GM18907 (cell line): ENCODE data around the gene ADCK2.
A peak's percentile ranks its signal among the peaks of the same experiment; 100 is the strongest.
"Not testable (repeated sequence)": the region's sequence is repeated elsewhere in the genome, so short reads cannot be mapped to it uniquely, and the experiment has no call there.

Source experiments
- ATAC-seq: cut with Tn5 transposase; IDR thresholded peaks from one replicate; pipeline ENCODE4 v1.9.1; 2021; ENCODE audit warnings: mild to moderate bottlenecking, moderate library complexity; ENCODE audit not compliant: unreplicated experiment

ADCK2 gene

GRCh38 chr7:140646931-140647647 lies 25.7 kb upstream of the ADCK2 start:
- ATAC-seq, result peak; percentile 89

DNA sequence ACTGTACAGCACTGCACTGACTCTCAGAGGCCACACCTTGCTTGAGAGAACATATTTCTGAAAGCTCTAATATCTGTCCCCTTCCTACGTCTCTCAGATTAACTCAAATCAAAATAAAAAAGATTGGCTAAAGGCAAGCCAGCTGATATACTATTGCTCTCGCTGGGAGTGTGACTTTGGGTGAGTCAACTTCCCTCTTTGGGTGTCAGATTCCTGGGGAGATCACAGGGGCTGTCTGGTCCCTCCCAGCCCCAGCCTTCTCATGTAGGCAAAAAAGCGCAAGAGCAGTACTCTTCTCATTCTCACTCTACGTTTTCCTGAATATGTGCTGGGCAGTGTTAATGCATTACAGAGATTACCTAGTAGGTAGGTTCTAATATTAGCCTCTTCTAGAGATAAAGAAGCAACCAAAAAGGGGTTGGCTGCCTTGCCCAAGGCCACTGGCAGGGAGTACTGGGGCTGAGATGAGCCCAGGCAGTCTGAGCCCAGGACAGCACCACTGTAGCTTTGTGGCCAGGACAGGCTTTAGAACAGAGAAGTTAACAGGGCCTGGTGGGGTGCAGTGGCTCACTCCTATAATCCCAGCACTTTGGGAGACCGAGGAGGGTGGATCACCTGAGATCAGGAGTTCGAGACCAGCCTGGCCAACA lies 23.1 kb upstream of the ADCK2 start:
- ATAC-seq, result no peak

DNA sequence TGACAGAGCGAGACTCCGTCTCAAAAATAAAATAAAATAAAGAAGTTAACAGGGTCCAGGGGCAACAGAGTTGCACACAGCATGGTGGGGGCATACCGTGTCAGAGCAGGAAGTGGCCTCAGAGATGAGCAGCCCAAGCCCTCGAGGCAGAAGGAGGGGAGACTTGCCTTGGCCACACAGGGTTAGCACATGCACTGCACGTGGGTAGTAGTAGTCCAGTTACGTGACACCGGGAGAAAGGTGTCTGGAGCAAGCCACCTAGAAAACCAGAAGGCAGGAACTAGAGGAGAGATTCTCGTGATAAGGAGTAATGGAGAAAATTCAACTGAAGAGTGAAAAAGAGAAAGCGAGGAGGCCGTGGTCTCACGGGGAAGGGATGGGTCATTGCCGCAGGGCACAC lies 22.4 kb upstream of the ADCK2 start:
- ATAC-seq, result no peak

DNA sequence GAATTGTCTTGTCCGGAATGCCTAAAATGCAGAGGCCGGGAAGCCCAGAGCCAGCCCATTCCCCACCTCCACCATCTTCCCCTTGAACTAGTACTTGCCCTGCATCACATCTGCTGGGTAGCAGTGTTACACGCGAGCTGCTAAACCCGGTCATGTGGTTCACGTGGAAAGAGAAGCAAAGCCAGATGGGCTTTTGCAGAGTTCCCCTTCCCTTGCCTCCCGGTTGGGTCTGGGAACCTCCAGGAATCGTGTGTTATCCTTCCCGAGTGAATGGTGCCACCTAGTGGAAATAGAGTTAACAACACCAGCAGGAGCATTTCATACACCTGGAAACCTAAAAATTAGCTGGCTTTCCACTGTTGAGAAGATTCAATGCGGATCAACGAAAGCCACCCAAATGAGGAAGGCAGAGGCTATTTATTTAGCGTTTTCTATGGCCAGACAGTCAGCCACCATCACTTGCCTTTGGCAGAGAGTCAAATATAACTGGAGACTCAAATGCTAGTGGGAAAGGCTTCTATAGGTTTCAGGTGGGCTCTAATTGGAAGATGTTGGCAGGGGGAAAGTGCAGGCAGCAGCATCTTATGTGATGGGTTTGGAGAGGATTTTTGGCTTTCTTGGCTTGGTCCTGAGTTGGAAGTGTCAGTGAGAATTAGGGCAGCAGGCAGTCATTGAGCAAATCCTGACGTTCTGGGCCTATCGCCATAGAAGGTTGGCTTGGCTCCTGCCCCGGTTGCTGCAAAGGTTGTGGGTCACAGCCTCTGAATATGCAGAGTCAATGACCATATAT lies 19.2 kb upstream of the ADCK2 start:
- ATAC-seq, result no peak

GRCh38 chr7:140654109-140654387 lies 18.7 kb upstream of the ADCK2 start:
- no peak for ATAC-seq

DNA sequence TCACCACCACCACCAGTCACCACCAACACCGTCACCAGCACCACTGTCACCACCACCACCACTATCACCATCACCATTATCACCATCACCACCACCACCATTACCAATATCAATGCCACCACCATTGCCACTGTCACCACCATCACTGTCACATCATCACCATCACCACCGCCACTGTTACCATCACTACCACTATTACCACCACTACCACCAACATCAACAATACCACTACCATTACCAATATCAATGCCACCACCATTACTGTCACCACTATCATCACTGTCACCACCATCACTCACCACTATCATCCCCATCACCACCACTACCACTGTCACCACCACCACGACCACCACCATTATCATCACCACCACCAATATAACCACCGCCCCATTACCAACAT lies 18.1 kb upstream of the ADCK2 start:
- ATAC-seq, result no peak

DNA sequence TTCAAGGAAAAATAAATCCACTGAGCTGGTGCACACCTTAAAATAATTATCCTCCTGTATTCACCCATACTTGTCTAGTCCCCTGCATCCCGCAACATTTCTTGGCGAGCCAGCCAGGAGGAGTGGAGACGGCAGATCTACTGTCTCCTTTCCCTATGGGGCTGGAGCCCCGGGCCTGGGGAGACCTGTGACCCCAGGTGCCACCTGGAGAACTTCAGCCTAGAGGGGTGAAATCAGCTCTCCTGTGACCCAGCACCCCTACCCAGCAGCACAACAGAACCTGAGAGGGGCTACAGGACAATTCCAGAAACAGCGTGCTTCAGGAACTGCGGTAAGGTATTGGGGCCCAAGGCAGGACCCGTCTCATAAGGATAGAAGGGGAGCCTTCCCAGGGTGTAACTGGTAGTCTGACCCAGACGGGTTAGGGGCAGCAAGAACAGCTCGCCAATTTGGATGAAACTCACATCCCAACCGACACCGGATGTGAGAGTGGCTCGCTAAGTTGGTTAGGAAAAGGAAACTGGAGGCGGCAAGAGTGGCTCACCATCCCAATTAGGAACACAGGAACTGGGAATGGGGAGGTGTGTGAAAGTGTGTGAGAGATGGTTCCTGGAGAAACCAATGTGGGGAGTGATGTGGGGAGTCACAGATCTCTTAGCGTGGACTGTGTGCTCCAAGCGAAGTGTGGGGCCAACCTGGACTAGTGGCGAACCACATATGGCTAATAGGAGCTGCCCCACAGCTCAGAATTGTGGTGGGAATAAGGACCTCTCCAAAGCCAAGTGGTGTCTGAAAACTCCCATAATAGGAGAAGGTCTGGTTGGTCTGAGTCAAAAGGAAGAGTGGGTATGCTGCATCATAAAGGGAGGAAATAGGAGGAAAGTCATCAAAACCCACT lies 17.0 kb upstream of the ADCK2 start:
- no peak for ATAC-seq

DNA sequence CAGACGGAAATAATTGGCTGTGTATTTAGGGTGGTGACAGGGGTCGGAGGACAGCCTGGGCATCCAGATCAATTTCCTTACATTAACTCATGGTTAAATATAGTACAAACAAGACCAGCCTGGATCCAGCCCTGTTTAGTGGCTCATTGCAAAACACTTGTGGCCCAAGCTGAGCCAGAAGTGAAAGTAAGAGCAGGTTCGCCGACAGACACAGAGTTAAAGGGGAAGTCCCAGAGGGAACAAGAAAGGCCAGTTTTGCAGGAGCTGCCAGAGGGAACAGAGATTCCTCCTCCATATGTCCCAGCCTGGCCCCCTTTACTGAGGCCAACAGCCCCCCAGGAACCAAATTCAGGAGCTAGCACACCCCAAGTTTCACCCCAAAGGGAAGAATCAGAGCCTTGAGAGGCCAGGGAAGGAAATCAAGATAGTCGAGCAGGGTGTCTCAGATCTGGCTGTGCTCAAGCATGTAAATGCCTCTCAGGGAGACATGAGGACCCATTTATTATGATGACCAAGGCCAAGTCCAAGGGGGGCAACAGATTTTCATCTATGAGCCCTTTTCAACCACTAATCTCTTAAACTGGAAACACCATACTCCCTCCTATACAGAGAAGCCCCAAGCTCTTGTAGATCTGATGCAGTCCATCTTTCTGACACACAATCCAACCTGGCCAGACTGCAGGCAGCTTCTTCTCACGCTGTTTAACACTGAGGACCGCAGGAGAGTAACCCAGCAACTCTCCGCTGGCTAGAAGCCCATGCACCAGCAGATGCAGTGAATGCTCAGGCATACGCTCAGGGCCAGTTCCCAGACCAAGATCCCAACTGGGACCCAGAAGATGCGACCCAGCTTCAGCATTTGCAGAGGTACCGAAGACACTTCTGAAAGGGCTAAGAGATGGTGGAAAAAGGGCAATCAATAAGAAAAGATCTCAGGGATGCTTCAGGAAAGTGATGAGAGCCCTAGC lies 15.9 kb upstream of the ADCK2 start:
- peak; percentile 78 for ATAC-seq

GRCh38 chr7:140657891-140658290 lies 14.9 kb upstream of the ADCK2 start:
- no peak for ATAC-seq

- ATAC-seq, result no peak
Observed at GRCh38 chr7:140659856-140660255, 12.9 kb upstream of the ADCK2 start.

- no peak for ATAC-seq
Observed at GRCh38 chr7:140661124-140661523, 11.6 kb upstream of the ADCK2 start.

GRCh38 chr7:140662938-140663337 lies 9.8 kb upstream of the ADCK2 start:
- not testable (repeated sequence) for ATAC-seq

DNA sequence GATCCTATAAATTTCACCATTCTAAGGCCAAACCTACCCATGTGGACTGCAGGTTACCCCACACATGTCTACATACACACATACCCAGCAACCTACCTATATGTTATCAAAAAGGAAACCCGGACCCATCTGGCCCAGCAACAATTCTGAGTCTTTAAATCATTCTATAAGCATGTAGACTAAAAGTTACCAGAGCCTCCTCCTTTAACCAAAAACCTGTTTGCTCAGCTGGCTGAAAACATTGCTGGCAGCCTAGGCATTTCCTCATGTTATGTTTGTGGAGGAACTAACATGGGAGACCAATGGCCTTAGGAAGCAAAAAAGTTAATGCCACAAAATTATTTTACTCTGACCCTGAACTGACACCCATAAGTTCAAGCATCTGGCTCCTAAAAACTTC lies 5.3 kb upstream of the ADCK2 start:
- ATAC-seq, result no peak

DNA sequence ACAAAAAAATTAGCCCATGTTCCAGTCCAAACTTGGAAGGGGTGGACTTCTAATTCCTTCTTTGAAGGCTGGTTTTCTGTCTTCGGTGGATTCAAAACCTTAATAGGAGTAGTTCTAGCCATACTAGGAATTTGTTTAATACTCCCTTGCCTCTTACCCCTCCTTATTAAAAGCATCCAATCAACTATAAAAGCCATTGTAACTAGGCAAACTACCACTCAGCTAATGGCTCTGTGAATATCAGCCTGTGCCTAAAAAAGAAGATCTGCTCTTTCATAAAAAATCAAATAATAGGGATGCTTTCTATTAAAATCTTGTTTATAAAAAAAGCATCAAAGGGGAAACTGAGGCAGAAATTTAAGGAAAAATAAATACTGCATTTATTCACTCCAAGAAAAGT lies 4.1 kb upstream of the ADCK2 start:
- ATAC-seq, result no peak

GRCh38 chr7:140669352-140669751 lies 3.4 kb upstream of the ADCK2 start:
- ATAC-seq, result no peak

DNA sequence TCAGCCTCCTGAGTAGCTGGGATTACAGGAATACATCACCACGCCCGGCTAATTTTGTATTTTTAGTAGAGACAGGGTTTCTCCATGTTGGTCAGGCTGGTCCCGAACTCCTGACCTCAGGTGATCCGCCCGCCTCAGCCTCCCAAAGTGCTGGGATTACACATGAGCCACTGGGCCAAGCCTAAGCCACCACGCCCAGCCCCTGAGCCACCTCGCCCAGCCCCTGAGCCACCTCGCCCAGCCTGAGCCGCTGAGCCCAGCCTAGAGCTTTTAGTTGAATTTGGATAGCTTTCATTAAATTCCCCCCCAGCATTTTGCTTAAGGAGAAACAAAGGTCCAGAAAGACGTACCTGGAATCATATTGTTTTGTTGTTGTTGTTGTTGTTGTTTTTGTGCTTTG lies 2.9 kb upstream of the ADCK2 start:
- not testable (repeated sequence) for ATAC-seq

DNA sequence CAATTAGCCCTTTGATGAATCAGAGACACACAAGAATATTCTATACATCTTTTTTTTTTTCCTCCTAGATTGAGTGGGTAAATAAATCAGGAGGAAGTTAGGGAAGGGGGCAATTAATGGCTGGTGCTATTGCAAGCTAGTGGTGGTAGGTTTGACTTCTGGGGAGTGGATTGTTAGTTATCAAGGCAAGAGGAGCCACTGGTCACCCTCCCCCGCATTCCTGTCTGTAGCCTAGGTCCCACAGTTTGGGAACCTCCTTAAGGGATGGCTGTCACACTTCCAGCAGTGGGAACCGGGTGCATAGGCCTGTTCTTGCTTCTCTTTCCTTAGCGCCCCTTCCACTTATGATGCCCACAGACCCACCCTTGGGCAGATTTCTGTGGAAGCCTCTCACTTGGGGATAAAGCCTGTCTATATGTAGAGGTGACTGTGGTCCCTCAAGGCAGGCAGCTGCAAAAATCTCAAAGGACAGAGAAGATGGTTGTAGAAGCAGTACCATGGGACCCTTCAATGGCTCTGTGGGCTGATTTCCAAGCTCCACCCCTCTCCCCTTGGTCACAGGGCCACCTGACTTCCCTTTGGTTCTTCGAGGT lies 2.3 kb upstream of the ADCK2 start:
- no peak for ATAC-seq

GRCh38 chr7:140671966-140672365 lies 779 bp upstream of the ADCK2 start:
- no peak for ATAC-seq

DNA sequence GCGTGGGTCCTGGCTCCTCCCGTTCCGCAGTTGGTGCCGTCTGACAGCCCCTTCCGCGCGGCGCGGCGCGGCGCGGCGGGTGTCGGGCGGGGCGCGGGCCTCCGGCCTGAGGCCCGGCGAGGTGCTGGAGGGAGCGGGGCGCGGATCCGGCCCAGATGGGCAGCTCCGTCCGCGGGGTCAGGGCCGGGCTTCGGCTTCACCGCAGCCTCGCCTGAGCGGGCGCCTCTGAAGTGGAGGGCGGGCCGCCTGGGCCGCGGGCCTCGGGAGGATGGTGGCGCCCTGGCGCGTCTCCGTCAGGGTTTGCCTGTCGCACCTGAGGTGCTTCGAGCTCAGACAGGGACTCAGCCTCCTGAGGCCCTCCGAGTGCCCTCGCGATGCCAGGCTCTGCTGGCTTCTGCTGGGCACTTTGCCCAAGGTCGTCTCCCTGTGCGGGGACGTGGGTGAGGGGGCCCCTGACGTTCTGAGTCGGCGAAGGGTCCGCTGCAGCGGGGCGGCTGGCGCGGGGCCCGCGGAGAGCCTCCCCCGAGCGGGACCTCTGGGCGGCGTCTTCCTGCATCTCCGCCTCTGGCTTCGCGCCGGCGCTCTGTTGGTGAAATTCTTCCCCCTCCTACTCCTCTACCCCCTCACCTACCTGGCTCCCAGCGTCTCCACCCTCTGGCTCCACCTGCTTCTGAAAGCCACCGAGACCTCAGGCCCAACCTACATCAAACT lies 473 bp downstream of the ADCK2 start:
- peak; percentile 45 for ATAC-seq
